HG02970 (cell line): ENCODE measurements around the gene NR2F1-AS1.
"Not testable (repeated sequence)": the region's sequence is repeated elsewhere in the genome, so short reads cannot be mapped to it uniquely, and the experiment has no call there.

ENCODE experiments used
- ATAC-seq: cut with Tn5 transposase; IDR thresholded peaks from one replicate; pipeline ENCODE4 v1.9.1; 2021; ENCODE audit warnings: mild to moderate bottlenecking, moderate library complexity, moderate number of reproducible peaks; ENCODE audit not compliant: unreplicated experiment, low FRiP score

NR2F1-AS1 gene

GRCh38 chr5:93403141-93403928, 177.7 kb downstream of the NR2F1-AS1 start:
- ATAC-seq, result no peak

DNA sequence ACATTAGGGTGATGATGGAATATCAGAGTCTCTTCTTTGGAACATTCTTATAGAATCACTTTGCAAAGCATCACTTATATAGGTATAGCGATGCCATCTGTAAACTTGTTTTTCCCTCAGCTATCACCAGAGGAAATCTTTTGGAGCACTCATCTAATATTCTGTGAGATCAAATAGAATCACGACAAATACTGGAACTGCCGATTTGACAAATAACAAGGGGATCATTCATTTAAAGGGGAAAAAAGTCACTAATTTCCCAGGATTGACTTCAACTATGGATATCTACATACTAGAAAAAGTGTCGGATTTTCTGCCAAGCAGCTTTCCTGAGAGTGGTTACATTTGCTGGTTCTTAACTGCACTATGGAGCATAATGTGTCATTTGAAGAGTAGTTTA, 178.6 kb downstream of the NR2F1-AS1 start:
- ATAC-seq, result no peak

DNA sequence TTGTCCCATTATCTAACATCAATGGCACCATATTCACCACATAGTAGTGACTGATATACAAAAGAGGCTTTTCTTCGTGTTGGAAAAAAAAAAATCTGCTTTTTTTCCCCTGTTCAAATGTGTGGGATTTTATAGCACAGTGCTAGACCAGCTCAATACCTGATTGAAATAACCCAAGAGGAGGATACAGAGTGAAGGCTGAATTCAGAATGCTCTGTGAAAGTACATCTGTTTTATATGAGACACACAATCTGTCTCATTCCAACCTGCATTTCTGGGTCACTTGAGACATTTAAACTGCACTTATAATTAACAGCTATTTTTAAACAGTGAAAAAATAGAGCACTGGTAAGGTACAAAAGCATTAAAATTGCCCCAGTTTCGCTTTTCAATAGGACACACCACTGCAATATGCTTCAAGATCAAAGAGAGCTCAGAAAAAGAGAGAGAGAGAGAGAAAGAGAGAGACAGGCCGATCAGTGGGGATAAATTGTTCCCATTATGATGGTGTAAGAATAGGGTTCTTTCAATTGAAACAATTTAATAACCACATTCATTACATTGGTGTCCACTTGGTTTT, 179.3 kb downstream of the NR2F1-AS1 start:
- ATAC-seq, result no peak

GRCh38 chr5:93399675-93400074, 181.3 kb downstream of the NR2F1-AS1 start:
- no peak for ATAC-seq

DNA sequence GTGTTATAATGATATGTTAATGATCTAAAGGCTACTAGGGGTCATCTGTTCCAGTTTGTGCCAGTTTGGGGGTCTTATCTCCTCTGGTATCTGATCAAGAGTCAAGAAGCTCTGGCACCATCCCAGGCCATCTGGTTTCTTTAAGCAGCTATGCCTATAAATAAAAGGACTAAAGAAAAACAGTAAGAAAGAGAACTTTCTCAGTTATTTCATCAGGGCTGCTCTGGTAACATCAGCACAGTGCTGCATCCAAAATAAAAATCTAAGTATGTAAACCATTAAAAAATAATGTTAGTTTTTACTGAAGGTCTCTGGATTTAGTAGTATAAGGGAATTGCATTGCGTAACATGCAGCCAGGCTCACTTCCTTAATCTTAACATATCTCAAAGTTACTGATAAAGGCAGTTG, 185.0 kb downstream of the NR2F1-AS1 start:
- ATAC-seq, result no peak

DNA sequence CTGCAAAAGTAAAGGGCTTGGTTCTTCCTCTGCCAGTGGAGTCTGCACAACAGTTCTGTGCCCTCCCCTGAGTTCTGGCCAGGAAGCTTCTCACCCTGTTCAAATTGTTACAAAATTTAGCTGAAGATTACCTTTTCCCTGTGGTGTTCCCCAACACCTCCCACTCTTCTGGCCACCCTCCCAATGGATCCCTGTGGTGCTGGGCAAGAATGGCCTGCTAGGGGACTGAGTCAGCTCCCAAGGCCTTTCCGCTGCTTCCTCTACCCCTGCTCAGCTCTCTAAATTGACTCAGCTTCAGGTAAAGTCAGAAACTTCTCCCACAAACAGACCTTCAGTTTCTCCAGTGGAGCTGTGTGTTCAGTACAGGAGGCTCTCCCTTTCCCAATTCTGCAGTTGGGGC, 186.0 kb downstream of the NR2F1-AS1 start:
- no peak for ATAC-seq

DNA sequence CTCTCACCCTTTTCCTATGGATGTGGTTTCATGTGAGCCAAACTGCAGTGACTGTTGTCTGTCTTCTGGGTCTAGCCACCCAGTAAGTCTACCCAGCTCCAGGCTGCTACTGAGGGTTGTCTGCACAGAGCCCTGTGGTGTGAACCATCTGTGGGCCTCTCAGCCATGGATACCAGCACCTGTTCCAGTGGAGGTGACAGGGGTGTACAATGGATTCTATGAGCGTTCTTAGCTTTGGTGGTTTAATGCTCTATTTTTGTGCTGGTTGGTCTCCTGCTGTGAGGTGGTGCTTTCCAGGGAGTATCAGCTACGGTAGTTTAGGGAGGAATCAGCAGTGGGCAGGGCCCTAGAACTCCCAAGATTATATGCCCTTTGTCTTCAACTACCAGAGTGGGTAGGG, 186.7 kb downstream of the NR2F1-AS1 start:
- no peak for ATAC-seq

- ATAC-seq, result not testable (repeated sequence)
Observed at GRCh38 chr5:93391169-93391568, 189.8 kb downstream of the NR2F1-AS1 start.

GRCh38 chr5:93385655-93386054, 195.4 kb downstream of the NR2F1-AS1 start:
- no peak for ATAC-seq

DNA sequence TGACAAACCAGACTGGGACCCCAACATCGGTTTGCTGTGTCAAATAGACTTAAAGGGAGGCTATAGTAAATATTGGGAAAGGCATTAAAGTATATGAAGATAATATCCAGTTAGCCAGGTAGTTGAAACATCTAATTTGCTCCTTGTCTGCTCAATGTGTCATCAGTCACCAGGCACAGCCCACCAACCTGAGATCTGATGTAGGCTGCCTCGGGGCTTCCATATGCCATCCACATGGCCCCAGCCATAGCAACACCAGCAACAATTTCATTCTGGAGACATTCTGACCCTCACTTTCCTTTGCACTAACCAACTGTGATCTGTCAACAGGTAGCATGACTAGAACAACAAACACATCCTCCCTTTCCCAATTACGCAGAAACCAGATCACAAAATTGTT, 196.0 kb downstream of the NR2F1-AS1 start:
- no peak for ATAC-seq

DNA sequence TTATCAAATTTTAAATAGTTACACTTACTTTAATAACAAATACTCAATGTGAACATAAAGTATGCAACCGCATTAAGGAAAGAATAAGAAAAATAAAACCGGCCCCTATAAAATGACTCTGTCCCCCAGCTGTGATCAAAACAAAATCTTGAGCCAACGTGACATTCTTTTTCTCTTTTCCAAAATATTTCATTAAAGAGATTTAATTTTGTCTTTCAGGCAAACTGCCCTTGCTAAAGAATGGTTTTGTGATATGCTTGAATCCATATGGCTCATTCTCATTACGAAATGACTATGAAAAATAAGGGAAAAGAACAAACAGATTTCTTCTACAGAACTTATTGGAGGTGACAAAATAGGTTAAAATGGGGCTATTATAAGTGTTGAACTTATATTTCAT, 197.0 kb downstream of the NR2F1-AS1 start:
- no peak for ATAC-seq

DNA sequence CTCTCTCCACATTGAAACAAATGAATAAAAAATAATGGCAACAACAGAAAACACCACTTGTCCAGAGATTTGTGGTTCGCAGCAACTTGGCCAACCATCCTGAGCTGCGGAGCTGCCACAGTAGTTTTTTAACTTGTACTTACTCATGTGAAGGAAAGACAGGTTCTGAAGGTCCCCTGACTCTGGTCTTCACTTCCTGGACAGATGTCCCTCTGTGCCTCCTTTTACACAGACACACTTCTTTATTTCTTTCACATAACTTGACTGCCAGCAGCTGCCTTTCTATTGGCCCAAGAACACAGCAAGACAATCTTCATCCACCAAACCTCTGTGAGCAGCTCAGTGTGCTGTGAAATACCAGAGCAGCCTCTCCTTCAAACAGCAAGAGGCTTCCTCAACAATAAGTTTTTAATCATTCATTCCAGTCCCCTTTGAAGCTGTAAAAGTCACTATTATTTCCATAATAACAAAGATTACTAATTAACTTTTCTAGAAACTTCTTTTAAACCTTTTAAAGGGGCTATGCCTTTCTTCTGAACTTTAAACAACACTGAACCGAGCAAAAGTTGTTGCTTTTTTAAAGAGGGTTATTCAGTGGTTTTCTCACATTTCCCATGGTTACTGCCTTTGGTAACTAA, 198.7 kb downstream of the NR2F1-AS1 start:
- ATAC-seq, result no peak

- ATAC-seq, result no peak
Observed at GRCh38 chr5:93381057-93381456, 200.0 kb downstream of the NR2F1-AS1 start.

GRCh38 chr5:93378073-93378472, 202.9 kb downstream of the NR2F1-AS1 start:
- no peak for ATAC-seq

DNA sequence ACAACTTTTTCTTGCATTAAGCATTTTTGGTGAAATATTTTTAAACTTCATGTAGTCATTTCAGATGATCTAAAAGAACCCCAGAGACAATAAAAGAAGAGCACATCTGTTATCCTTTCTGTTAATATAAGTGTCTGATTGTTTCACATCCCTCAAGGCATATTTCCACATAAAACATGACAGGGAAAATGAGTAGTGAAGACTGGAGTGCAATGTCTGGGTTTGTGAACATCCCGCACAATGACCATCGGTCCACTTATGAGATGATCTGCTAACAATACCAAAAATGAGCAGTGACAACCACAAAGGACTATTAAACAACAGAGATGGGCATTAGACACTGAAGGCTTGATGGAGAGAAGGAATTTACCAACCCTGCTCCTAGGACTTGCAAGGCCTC, 209.1 kb downstream of the NR2F1-AS1 start:
- no peak for ATAC-seq

- ATAC-seq, result no peak
Observed at GRCh38 chr5:93364378-93364777, 216.6 kb downstream of the NR2F1-AS1 start.

GRCh38 chr5:93360436-93361088, 220.5 kb downstream of the NR2F1-AS1 start:
- ATAC-seq, result no peak

DNA sequence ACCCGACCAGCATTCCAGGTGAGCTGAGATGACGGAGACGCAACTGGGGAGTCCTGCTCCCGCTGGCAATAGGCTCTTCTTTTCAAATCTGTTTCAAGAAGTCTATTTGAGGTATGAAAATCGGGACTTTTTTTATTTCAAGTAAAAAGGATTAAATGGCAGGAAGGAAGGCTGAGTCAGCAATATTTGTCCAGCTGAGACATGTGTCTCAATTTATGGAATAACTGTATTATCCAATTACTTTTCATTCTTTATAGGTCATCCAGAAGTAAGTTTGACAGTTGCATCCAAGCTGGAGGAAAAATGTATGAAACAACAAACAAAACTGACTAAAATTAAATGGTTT, 221.1 kb downstream of the NR2F1-AS1 start:
- no peak for ATAC-seq
